ENCODE measurements around the gene SETD4. TPM values are rescaled to one million over a fixed set of nuclear protein-coding genes. Genes with fewer than 3 reads are reported as not detected.
"Not testable (repeated sequence)": the region's sequence is repeated elsewhere in the genome, so short reads cannot be mapped to it uniquely, and the experiment has no call there.

Gene SETD4
- polyA plus RNA-seq, 10 donors = 11.4 to 23.9 (median 17.6) TPM

DNA sequence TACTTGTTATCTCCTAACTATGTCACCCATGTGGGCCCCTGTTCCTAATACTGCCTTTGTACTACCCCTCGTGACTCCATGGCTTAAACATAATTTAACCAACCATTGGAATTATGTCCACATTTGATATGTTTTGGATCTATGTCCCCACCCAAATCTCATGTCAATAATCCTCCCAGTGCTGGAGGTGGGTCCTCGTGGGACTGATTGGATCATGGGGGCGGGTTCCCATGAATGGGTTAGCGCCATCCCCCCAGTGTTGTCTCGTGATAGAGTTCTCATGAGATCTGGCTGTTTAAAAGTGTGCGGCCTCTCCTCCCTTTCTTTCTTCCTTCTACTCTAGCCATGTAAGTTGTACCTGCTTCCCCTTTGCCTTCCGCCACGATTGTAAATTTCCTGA lies 19.3 kb upstream of the SETD4 start:
- DNase-seq = no peak

DNA sequence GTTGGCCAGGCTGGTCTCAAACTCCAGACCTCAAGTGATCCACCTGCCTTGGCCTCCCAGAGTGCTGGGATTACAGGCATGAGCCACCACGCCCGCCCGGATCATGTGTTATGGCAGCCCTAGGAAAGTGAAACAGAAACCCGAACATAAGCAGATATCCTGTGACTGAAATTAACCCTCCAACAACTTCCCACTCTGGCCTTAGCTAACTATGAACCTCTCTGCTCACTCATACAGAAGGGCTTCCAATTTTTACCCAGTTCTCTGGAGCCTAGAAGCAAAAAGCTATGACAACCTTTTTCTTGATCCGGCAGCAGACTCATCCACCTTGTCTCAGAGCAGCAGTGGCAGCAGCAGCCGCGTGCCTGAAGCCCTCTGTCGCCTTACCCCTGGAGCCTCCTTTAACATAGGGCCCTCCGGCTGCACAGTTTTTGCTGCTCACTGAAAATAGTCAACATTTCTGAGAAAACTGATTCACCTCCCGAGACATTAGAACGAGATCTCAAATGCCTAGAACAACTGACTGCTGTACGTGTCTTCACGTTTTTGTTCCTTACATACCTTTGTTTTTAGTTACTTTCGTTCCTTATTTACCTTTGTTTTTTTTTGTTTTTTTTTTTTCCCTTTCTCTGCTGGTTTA lies 18.8 kb upstream of the SETD4 start:
- no peak for DNase-seq

DNA sequence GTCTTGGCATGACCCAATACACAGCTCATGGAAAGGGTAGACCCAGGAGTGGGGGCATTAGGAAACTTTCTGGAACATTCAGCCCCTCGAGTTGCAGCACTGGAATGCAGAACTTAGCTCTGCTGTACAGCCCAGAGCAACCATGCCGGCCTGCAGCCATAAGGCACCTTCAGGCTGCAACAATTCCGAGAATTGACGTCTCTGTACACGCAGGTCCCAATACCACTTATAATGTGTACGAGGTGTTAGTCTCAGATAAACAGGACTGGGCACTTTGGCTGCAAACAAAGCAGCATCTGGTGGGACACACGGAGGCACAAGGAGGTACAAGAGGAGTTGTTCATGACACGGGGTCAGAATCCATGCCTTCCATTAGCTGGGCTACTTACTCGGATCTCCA lies 17.4 kb upstream of the SETD4 start:
- DNase-seq = no peak

DNA sequence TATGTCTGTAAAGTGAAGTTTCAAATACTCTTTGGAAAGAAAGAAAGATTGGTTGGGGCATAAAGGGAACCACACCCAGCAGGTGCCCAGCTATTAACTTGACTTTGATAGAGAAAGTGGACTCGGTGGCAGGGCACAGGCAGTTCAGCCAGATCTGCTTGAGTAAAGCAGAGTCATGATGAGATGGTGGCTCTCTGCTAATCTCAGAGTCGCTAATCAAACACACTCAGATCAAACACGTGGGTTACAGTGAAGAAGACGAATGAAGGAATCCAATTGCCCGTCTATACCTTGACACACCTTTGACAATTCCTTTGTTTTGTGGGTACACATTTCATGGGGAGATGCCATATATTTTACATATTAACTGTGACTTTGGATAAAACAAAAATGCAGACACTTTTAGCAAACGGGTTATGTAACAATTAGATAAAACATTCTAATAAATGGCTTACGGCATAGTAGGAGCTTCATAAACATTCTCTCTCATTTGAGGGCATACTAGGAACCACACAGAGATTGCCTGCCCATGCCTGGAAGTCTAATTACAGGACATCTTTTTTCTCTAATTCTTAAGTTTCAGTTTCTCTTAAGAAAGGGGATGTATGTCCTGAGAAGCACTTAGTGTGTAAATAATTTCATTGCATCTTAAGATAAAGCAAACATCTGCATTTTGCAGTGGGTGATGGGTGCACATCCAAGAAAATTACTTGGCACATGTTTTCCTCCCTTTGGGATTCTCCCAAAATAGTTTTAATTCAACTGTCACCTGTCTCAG lies 16.7 kb upstream of the SETD4 start:
- no peak for DNase-seq

DNA sequence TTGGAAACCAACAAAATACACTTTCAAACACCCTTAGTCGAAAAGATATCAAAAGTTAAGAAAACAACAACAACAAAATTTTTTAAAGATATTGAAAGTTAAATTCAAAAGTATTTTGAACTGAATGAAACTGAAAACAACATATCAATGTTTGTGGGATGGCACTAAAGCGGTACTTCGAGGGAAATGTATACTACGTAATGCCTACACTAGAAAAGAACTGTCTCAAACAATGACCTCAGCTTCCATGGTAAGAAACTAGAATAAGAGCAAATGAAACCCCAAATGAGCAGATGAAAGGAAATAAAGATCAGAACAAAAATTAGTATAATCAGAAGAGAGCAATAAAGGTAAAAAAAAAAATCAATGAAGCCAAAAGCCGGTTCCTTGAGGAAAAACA lies 15.6 kb upstream of the SETD4 start:
- DNase-seq = no peak

DNA sequence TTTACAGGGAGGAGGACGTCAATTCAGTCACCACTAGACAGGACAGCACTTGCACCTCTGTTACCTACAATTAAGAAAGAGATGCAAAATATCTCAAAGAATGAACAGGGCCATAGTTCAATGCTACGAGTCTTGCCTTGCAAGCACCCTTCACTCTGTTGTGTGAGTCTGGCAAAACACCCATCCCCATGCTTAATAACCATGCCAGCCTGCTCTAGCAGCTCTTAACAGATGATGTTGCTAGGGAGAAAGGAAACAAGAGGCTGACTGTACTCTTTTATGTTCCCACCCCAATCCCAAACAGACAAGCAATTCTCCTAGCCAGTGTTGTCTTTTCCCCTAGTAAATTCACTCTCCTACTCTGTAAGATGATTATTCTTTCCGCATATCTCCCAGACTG lies 14.8 kb upstream of the SETD4 start:
- no peak for DNase-seq

DNA sequence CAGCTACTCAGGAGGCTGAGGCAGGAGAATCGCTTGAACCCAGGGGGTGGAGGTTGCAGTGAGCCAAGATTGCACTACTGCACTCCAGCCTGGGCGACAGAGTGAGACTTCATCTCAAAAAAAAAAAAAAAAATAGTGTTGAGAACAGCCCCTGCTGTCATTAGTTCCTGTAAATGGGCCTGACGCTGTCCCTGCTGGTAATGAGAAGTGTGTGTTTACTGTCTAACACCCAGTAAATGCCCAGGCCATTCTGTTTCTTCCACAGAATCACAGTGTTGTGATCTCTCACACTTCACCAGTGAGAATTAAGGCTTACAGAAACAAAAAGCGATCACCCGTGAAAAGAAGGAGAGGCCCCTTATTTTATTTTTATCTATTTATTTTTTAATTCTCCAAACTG lies 13.6 kb upstream of the SETD4 start:
- DNase-seq = not testable (repeated sequence)

DNA sequence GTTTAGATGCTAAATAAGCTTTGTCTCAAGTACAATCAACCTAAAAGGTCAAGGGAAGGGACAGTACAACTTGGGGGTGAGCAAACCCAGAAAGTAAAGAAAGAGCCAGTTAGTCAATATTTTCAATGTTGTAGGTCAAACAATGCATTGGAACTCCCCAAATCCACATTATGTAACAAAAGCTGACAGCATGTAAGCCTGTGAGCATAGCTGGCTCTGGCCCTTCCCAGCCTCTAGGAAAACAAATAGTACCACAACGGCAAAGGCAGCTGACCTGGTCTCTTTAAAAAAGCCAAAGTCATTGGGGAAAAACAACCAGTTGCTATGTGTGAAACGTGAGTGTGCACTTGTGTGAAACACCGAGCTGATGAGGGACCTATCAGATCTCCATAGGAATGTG lies 12.9 kb upstream of the SETD4 start:
- DNase-seq = no peak

DNA sequence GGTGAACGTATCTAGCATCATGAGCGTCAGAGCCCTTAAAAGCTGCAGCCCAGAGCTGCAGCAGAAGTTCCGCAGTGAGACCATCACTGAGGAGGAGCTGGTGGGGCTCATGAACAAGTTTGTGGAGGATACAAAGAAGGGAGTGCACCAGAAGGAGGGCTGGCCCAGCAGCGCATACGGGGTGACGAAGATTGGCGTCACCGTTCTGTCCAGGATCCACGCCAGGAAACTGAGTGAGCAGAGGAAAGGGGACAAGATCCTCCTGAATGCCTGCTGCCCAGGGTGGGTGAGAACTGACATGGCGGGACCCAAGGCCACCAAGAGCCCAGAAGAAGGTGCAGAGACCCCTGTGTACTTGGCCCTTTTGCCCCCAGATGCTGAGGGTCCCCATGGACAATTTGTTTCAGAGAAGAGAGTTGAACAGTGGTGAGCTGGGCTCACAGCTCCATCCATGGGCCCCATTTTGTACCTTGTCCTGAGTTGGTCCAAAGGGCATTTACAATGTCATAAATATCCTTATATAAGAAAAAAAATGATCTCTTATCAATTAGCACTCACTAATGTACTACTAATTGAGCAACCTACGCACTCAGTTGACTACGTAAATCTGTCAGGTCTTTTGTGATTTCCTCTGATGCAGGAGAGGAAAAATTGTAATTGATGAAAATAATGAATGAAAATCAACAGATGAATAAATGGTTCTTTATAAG lies 12.3 kb upstream of the SETD4 start:
- no peak for DNase-seq

DNA sequence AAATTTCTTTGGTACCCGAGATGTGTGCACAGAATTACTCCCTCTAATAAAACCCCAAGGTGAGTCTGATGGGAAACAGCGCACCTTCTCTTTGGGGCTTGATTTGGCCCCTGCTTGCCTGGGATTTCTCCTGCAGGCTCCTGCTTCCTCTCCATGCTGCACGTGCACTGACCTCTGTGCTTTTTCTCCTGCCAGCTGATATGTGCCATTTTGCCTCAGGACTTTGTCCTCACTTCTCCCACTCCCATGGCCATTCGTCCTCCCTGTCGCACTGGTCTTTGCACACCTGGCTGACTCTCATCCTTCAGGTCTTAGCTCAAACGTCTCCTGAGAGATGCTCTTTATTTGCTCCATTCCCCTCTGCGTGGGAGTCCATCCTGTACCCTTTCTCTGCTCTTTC lies 10.7 kb upstream of the SETD4 start:
- no peak for DNase-seq

DNA sequence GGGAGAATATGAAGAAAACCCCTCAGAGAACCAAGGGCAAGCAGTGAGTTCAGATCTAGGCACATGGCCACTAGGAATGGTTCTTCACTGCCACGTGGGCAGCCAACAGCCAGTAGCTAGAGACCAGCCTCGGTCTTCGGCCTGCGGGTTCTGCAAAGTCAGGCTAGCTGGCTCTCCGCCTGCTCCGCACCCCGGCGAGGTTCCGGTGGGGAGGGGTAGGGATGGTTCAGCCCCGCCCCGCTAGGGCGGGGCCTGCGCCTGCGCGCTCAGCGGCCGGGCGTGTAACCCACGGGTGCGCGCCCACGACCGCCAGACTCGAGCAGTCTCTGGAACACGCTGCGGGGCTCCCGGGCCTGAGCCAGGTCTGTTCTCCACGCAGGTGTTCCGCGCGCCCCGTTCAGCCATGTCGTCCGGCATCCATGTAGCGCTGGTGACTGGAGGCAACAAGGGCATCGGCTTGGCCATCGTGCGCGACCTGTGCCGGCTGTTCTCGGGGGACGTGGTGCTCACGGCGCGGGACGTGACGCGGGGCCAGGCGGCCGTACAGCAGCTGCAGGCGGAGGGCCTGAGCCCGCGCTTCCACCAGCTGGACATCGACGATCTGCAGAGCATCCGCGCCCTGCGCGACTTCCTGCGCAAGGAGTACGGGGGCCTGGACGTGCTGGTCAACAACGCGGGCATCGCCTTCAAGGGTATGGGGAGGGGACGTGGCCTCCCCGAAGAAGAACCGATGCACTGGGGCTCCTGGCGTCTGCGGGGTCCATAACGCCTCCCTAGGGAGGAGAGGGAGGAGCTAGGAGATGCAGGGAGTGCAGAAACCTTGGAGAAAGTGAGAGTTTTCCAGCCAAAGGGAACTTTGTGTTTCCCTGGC lies 9.6 kb upstream of the SETD4 start, which contains the start of gene CBR1:
Gene CBR1, plus strand, starts transcription at position 312 of the 871 bp plus-strand sequence. Its CDS starts 92 bp downstream, at position 404.
- DNase-seq = peak; percentile 84 to 94 (median 87)

DNA sequence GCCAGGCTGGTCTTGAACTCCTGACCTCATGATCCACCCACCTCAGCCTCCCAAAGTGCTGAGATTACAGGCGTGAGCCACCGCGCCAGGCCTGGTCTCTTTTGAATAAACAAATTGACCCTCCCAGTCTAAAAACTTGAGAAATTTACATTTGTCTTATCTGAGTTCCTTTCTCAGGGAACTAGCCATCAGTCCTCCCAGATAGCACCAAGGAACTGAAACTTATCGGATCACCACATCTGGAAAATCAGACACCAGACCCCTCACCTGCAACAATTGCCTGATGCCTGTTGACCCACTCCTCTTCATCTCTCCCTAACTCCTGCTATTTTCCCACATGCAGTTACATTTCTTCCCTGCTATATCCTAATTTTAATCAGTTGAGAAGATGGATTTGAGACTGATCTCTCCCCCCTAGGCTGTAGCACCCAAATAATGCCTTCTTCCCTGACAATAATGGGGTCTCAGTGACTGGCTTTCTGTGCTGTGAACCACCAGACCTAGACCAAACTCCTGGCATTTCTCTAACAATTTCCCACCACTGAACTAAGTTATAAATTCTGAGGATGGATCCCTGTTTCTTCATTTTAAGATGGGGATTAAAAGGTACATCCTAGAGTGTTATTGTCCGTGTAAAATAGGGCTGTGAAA lies 8.5 kb upstream of the SETD4 start:
- DNase-seq = no peak

DNA sequence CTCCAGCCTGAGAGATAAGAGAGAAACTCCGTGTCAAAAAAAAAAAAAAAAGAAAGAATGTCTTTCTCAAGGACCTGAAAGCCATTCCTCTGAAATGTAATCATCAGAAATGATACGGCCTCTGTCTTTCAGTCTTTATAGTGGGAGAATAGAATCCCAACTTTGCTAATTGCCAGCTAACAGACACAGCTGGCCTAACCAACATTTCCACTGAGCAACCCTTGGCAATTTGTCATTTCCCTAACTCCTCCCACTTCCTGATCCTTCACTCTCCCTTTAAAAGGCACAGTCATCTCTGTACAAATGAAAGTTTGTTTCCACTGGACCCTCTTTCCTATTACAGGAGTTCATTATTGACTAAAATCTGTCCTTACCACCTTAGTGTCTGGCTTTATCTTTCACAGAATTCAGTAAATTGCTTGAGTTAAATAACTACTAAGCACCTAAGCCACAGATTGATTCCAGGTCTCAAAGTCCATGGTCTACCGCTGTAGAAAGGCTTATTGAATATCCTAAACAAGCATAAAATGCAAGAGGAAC lies 5.2 kb upstream of the SETD4 start:
- no peak for DNase-seq

DNA sequence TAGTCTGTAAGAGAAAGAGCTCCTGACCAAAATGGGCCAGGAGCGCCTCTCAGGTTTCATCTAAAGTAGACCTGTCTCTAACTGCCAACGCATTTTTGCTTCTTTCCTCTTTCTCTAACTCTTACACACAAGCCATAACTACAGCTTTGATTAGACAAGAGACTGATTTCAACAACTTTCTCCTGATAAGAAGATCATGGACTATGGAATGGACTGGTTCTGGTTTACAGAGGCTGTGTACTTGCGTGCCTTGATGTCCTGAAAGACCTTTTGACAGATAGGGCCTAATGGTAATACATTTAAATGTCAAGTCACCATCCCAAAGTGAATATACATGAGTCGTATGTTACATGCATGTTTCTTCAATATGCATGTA lies 3.7 kb upstream of the SETD4 start:
- DNase-seq = no peak

DNA sequence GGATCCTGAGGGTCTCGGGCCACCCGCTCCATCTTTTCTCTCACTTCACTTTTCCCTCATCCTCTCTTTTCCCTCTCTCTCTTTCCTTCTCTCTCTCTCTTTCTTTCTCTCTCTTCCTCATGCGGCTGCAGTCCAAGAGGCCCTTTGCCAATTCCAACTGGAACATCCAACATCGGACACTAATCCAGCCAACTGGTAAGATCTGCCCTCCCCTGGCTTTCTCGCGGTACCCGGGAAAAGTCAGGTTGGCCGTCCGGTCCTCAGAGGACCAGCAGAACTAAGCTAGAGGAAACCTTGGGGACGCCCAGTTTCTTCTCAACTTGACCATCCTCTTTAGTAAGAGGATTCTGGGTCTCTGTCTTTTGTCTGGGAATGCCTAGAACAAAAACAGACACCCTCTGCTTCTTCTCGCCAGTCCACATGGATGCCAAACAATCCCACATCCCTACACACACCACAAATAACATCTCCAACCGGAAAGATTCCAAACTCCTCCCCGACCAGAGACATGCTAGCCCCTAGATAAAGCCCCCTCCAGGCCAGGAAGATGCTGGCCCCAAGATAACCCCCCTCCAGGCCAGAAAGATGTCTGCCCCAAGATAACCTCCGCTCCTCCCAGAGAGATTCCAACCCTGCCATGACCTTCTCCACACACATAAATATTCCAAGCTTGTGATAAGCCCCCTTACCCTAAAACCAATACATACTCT lies 3.2 kb upstream of the SETD4 start:
- DNase-seq = no peak

DNA sequence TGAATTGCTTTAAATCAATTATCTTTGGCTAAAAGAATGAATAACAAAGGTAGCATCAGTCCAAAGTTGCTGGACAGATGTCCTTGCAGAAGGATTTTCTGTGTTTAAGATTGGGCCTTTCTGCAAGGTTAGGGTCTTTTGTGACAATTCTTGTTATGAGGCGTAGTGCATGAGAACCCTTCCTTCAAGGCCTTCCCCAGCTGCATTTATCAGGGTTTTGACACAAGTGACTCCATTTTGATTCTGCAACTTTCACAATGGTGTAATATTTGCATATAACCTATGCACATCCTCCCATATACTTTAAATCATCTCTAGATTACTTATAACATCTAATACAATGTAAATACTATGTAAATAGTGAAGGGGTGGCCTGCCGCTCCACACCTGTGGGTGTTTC lies 1.1 kb upstream of the SETD4 start:
- no peak for DNase-seq

DNA sequence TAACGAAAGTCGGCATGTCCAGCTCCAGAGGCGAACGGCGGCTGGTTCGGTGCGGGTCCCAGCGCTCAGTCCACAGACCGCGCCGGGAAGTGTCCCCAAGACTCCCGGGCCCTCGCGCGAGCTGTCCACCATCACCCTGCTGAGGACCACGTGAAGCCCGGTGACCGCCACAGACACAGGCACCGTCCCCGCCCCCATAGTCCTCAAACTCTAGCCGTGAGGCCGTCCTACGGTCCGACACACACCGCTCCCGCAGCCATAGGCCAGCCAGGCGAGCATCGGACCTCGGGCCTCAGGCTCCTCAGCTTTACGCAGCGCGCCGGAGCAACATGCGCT lies 535 bp downstream of the SETD4 start:
- DNase-seq = no peak

DNA sequence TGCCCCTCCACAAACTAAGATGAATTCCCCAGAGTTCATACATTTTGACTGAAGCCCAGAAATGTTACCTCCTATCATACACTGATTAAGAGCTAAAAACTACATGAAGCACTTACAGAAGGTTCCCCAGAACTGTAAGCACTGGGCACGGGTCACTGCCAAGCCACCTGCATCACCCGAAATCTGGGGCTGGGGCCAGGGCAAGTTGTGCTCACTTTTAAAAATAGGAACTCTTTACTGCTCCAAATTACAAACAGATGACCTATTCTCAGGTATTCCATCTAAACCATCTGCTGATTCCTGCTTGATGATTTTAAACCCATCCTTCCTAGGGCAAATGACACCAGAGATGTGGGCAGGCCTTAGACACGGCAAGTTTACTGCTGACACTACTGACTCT lies 4.8 kb downstream of the SETD4 start:
- no peak for DNase-seq

DNA sequence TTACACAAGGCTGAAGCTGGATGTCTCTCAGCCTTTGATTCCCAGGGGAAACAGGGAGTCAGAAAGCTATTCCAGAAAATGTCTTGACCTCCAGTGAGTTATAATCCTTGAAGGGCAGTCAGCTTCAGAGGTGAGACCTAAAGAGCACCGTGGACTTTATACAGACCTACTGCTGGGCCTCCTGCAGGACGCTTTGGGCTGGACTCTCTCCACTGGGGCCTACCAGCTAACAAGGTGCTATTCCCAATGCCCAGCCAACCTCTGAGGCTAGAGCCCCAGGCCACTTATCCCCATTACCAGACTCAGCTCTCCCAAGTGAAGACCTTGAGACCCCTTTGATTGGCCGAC lies 6.6 kb downstream of the SETD4 start:
- DNase-seq = no peak

DNA sequence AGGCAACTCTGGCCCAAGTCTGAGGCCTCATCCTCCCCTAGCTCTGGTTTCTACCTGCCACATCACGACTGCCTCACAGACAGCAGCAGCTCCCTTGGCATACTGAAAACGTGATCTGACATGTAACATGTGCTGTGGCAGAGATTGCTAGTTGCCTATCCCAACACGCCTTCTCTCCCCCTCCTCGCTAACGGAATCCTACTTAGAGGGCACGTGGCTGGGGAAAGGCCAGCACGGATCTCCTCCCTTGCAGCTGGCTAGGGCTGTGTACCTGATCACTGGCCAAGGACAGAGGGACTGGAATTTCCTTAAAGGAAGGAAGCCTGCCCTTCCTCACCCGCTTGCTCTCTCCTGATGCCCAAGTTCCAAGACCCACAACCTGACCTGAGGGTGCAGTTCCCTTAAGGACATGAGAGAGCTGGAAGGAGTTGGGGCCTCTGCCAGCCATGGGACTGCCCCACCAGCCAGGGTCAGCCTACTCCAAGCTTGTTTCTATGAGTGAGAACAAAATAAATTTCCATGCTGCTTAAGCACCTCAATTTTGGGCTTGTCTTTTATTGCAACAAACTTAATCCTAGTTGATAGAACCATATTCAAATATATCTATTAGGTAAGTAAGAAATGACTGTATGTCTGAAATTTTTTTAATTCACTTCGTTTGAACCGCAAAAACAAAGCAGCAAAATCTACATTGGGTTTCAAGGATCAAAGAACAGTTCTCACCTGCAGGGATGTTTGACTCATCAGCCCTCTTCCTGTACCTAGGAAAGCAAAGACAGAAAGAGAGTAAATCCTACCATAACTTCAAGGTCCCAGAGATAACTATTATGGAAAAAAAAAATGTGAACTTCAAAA lies 7.2 kb downstream of the SETD4 start:
- no peak for DNase-seq

All from muscle of back (tissue), 11 donors.